ENCODE measurements around the gene SMIM33.

DNA sequence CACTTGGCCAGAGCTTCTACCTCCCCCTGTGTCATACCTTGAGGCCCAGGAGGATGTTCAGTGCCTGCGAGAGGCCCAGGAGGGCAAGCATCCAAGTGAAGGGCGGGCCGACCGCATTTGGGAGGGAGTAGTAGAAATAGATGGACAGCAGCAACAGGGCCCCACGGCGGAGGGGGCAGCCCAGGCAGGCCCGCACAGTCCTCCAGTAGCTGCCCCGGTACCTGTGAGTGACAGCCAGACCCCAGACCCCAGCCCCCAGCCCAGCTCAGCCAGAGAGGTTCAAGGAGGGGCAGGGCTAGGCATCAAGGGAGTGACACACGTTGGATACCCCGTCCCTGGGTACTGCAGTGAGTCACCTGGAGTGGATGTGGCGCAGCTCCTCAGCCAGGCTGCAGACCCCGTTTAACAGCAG, 10.3 kb downstream of the SMIM33 start:
- TF ChIP-seq, protein P1, sequence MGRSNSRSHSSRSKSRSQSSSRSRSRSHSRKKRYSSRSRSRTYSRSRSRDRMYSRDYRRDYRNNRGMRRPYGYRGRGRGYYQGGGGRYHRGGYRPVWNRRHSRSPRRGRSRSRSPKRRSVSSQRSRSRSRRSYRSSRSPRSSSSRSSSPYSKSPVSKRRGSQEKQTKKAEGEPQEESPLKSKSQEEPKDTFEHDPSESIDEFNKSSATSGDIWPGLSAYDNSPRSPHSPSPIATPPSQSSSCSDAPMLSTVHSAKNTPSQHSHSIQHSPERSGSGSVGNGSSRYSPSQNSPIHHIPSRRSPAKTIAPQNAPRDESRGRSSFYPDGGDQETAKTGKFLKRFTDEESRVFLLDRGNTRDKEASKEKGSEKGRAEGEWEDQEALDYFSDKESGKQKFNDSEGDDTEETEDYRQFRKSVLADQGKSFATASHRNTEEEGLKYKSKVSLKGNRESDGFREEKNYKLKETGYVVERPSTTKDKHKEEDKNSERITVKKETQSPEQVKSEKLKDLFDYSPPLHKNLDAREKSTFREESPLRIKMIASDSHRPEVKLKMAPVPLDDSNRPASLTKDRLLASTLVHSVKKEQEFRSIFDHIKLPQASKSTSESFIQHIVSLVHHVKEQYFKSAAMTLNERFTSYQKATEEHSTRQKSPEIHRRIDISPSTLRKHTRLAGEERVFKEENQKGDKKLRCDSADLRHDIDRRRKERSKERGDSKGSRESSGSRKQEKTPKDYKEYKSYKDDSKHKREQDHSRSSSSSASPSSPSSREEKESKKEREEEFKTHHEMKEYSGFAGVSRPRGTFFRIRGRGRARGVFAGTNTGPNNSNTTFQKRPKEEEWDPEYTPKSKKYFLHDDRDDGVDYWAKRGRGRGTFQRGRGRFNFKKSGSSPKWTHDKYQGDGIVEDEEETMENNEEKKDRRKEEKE (IDR thresholded peaks at IDR 0.05), result no peak
- TF ChIP-seq, protein P2, sequence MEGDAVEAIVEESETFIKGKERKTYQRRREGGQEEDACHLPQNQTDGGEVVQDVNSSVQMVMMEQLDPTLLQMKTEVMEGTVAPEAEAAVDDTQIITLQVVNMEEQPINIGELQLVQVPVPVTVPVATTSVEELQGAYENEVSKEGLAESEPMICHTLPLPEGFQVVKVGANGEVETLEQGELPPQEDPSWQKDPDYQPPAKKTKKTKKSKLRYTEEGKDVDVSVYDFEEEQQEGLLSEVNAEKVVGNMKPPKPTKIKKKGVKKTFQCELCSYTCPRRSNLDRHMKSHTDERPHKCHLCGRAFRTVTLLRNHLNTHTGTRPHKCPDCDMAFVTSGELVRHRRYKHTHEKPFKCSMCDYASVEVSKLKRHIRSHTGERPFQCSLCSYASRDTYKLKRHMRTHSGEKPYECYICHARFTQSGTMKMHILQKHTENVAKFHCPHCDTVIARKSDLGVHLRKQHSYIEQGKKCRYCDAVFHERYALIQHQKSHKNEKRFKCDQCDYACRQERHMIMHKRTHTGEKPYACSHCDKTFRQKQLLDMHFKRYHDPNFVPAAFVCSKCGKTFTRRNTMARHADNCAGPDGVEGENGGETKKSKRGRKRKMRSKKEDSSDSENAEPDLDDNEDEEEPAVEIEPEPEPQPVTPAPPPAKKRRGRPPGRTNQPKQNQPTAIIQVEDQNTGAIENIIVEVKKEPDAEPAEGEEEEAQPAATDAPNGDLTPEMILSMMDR (IDR thresholded peaks at IDR 0.05 in 2 of 3, conservative IDR thresholded peaks at IDR 0.05 in 1 of 3; ENCODE audit: control insufficient read depth in 2 of 3, extremely low read depth in 1 of 3, insufficient read depth in 1 of 3, low read depth in 3 of 3, low read length in 3 of 3), result no peak
- TF ChIP-seq SUPT20H (IDR thresholded peaks at IDR 0.05; ENCODE audit: borderline replicate concordance, control insufficient read depth, low read depth, low read length) (no peak), RELA (IDR thresholded peaks at IDR 0.05; ENCODE audit: borderline replicate concordance, partially characterized antibody) (no peak)

All from GM12878 (cell line).